Common myeloid progenitor, CD34-positive (primary cell): ENCODE results near the gene RTEL1.

Experiments
- CTCF ChIA-PET: fragments of 350-600 bp; sonication (Branson Sonifier 250); formaldehyde crosslinking; loops from one replicate; lab custom pipeline; 2021; ENCODE audit warnings: antibody characterized with exemption; lab: Charles Lee
- POLR2A ChIA-PET: fragments of 350-600 bp; sonication (Branson Sonifier 250); formaldehyde crosslinking; loops from one replicate; lab custom pipeline; 2021; ENCODE audit warnings: antibody characterized with exemption; lab: Charles Lee
- DNase-seq, 3 donors: peaks; one replicate each; pipeline versions ENCODE4 v3.0.0 to v3.0.0-alpha.2; 2013
- H3K27ac ChIP-seq, 2 experiments: 1 replicate in 1 of 2; 2 replicates in 1 of 2; pipeline ENCODE4 v1.7.0; 2013; ENCODE audit warnings: inconsistent platforms in 2 of 2, low read length in 2 of 2, mild to moderate bottlenecking in 2 of 2, low read depth in 1 of 2, moderate library complexity in 1 of 2; ENCODE audit not compliant: severe bottlenecking in 2 of 2, insufficient read depth in 1 of 2, poor library complexity in 1 of 2
- H3K27me3 ChIP-seq, 5 experiments: replicated peaks in 2 of 5; 1 replicate in 3 of 5; 2 replicates in 2 of 5; pipeline versions ENCODE4 v1.6.1 to v1.7.0; 2013; ENCODE audit warnings: low read length in 4 of 5, mild to moderate bottlenecking in 2 of 5, moderate library complexity in 2 of 5, inconsistent platforms in 1 of 5; ENCODE audit not compliant: insufficient read depth in 5 of 5, control insufficient read depth in 4 of 5
- H3K36me3 ChIP-seq, 4 experiments: 1 replicate in 2 of 4; 2 replicates in 2 of 4; pipeline versions ENCODE4 v1.6.1 to v1.7.0; 2013; ENCODE audit warnings: low read length in 3 of 4, control low read depth in 1 of 4, mild to moderate bottlenecking in 1 of 4; ENCODE audit not compliant: control insufficient read depth in 4 of 4, insufficient read depth in 4 of 4
- H3K4me1 ChIP-seq, 4 experiments: 1 replicate in 3 of 4; 2 replicates in 1 of 4; pipeline versions ENCODE4 v1.6.1 to v1.7.1; 2013; ENCODE audit warnings: low read length in 3 of 4, mild to moderate bottlenecking in 3 of 4, control low read depth in 1 of 4, inconsistent platforms in 1 of 4, moderate library complexity in 1 of 4; ENCODE audit not compliant: control insufficient read depth in 4 of 4, insufficient read depth in 4 of 4; ENCODE audit errors: control extremely low read depth in 1 of 4
- H3K4me3 ChIP-seq, 7 experiments: 1 replicate in 4 of 7; 2 replicates in 3 of 7; pipeline versions ENCODE4 v1.5.1 to v1.7.0; 2013; ENCODE audit warnings: mild to moderate bottlenecking in 7 of 7, low read length in 6 of 7, moderate library complexity in 6 of 7, inconsistent platforms in 2 of 7, low read depth in 2 of 7, control low read depth in 1 of 7; ENCODE audit not compliant: insufficient read depth in 4 of 7, control insufficient read depth in 1 of 7; ENCODE audit errors: extremely low read depth in 1 of 7
- H3K9me3 ChIP-seq, 5 experiments: 1 replicate in 4 of 5; 2 replicates in 1 of 5; pipeline versions ENCODE4 v1.6.1 to v1.7.1; 2013; ENCODE audit warnings: low read length in 4 of 5, mild to moderate bottlenecking in 2 of 5, inconsistent platforms in 1 of 5, low read depth in 1 of 5, moderate library complexity in 1 of 5; ENCODE audit not compliant: control insufficient read depth in 4 of 5, insufficient read depth in 2 of 5; ENCODE audit errors: control extremely low read depth in 1 of 5
- WGBS: methylation state at CpG from one replicate; pipeline ENCODE4 v1.1.5; 2013; ENCODE audit not compliant: insufficient coverage; 5-methylcytosine and 5-hydroxymethylcytosine counted together

The RTEL1 gene

DNA sequence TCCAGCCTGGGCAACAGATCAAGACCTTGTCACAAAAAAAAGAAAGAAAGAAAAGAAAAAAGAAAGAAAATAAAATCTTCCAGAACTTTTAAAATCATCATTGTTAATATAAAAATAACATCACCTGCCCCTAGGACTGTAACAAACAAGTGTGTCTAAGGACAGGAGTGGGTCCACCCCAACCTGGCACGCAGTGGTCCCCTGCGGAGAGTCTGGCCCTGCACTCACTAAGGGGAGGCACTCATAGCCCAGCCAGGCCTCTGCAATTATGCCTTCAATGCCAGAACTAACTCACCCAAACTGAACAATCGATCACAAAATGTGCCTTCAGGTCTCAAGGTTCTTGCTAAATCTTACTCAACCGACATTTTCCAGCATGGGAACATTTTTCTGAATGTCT lies 36.0 kb upstream of the RTEL1 start:
- Histone ChIP-seq H3K9me3 (no peaks in the 10 kb centered on the region), H3K36me3 (peaks cover 5 to 24% (median 16%) of the 10 kb centered on the region in 4 experiments), H3K27me3 (no peaks in the 10 kb centered on the region), H3K27ac (no peak overlapping the region), H3K4me3 (no peak overlapping the region), H3K4me1 (peaks cover 2 to 8% (median 5%) of the 10 kb centered on the region in 4 experiments)
- DNase-seq = no peak
- 96% methylated on average over 3 of the region's 4 CpGs for WGBS
- POLR2A ChIA-PET = no interaction called here
- CTCF ChIA-PET = no interaction called here

- H3K36me3 ChIP-seq = peaks cover 5 to 18% (median 14%) of the 10 kb centered on the region in 4 experiments
- H3K9me3 ChIP-seq = no peaks in the 10 kb centered on the region
- no peak overlapping the region for H3K27ac ChIP-seq
- no peaks in the 10 kb centered on the region for H3K27me3 ChIP-seq
- DNase-seq = no peak
- peaks cover 2 to 10% (median 6%) of the 10 kb centered on the region in 4 experiments for H3K4me1 ChIP-seq
- POLR2A ChIA-PET = no interaction called here
- CTCF ChIA-PET = interaction anchor here (1.8 kb wide), 1 partner anchor 19 kb away, joined by 4 read pairs; no protein-coding TSS in a partner anchor
- 100% methylated on average over 4 of the region's 14 CpGs for WGBS
- no peak overlapping the region for H3K4me3 ChIP-seq
These were observed 35.4 kb upstream of the RTEL1 start for GRCh38 chr20:63622732-63623131.

DNA sequence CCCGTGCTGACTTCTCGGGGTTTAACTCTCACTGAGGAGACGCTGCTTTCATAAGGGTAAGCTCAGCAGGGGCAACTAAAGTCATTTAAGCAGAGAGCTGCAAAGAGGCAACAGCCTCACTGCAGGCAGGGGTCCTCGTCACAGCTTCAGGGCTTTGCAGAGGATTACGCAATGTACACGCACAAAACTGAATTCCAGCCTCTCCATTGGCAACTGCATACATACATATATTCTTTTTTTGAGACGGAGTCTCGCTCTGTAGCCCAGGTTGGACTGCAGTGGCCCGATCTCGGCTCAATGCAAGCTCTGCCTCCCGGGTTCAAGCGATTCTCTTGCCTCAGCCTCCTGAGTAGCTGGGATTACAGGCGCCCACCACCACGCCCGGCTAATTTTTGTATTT lies 33.6 kb upstream of the RTEL1 start:
- POLR2A ChIA-PET = interaction anchor here (0.6 kb wide), 1 partner anchor 18 kb away, joined by 3 read pairs; no protein-coding TSS in a partner anchor
- 92% methylated on average over 13 of the region's 15 CpGs for WGBS

GRCh38 chr20:63625771-63626423 lies 32.2 kb upstream of the RTEL1 start:
- Histone ChIP-seq H3K27ac (peak overlapping the region in 1 of 2 experiments; percentile 66), H3K9me3 (no peaks in the 10 kb centered on the region), H3K36me3 (no peaks in the 10 kb centered on the region), H3K4me3 (peak overlapping the region; percentile 61 to 95 (median 79)), H3K27me3 (no peaks in the 10 kb centered on the region), H3K4me1 (peaks cover 2 to 22% (median 21%) of the 10 kb centered on the region in 4 experiments)
- ChIA-PET CTCF (interaction anchor here (1.2 to 1.8 kb wide), 3 partner anchors 9 to 16 kb away, joined by 3 to 8 read pairs (median 4); no protein-coding TSS in a partner anchor), POLR2A (no interaction called here)
- DNase-seq = peak in 2 of 3 donors; percentile 28 to 69
- 19% methylated on average over 26 of the region's 36 CpGs for WGBS

More for the DNA sequence above, 33.6 kb upstream of the RTEL1 start:
- Histone ChIP-seq H3K27ac (no peak overlapping the region), H3K4me1 (peaks cover 2 to 22% (median 20%) of the 10 kb centered on the region in 4 experiments), H3K4me3 (no peak overlapping the region), H3K9me3 (no peaks in the 10 kb centered on the region), H3K27me3 (no peaks in the 10 kb centered on the region), H3K36me3 (peaks cover 2 to 3% (median 2%) of the 10 kb centered on the region in 4 experiments)
- peak in 1 of 3 donors; percentile 56 for DNase-seq
- CTCF ChIA-PET = interaction anchor here (0.7 to 1.8 kb wide), 4 partner anchors 7 to 57 kb away, joined by 3 to 8 read pairs (median 4); no protein-coding TSS in a partner anchor

DNA sequence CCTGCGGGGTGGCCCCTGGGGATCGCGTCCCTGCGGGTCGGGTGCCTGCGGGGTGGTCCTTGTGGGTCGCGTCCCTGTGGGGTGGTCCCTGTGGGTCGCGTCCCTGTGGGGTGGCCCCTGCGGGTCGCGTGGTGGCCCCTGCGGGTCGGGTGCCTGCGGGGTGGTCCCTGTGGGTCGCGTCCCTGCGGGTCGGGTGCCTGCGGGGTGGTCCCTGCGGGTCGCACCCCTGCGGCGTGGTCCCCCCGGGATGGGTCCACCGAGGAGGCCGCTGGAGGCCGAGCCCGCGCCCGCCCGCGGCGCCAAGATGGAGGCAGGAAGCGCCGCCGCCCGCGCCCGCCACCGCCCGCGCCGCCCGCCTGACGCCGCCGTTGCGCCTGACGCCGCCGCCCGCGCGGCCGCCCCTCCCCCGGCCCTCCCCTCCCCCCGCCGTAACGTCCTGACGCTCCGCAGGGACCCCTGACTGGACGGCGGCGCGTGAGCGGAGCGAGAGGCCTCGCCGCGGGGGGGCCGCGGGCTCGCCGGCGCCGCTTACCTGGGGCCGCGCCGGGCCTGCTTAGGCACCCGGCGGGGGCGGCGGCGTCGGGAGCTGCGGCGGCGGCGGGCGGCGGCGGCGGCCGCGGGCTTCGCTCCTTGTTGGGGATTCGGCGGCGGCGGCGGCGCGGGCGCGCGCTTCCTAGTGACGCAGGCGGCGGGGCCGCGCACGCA lies 31.5 kb upstream of the RTEL1 start, which contains the start of gene GMEB2:
Gene GMEB2, minus strand, starts transcription at position 678 of the 705 bp plus-strand sequence. CDS start 7,704 bp downstream, outside the sequence.
- ChIA-PET POLR2A (interaction anchor here (0.8 to 1.3 kb wide), 3 partner anchors 9 to 15 kb away, joined by 3 to 8 read pairs (median 3); no protein-coding TSS in a partner anchor), CTCF (interaction anchor here (1.6 to 1.8 kb wide), 2 partner anchors 9 to 15 kb away, joined by 4 to 8 read pairs; no protein-coding TSS in a partner anchor)
- peaks cover 2 to 22% (median 21%) of the 10 kb centered on the region in 4 experiments for H3K4me1 ChIP-seq
- H3K36me3 ChIP-seq = no peaks in the 10 kb centered on the region
- no peaks in the 10 kb centered on the region for H3K9me3 ChIP-seq
- H3K4me3 ChIP-seq = peak within 1 kb of the TSS; percentile 64 to 96 (median 79)
- WGBS = 0% methylated on average over 33 of the region's 114 CpGs
- DNase-seq = peak in 1 of 3 donors; percentile 36
- H3K27ac ChIP-seq = peak within 1 kb of the TSS; percentile 64 to 85
- H3K27me3 ChIP-seq = no peaks in the 10 kb centered on the region

GRCh38 chr20:63627129-63627750 lies 30.9 kb upstream of the RTEL1 start:
- Histone ChIP-seq H3K36me3 (no peaks in the 10 kb centered on the region), H3K27ac (peak overlapping the region; percentile 64 to 85), H3K4me3 (peak overlapping the region; percentile 64 to 96 (median 79)), H3K9me3 (no peaks in the 10 kb centered on the region), H3K4me1 (peaks cover 2 to 22% (median 21%) of the 10 kb centered on the region in 4 experiments), H3K27me3 (no peaks in the 10 kb centered on the region)
- CTCF ChIA-PET = no interaction called here
- POLR2A ChIA-PET = interaction anchor here (0.8 to 1.5 kb wide), 4 partner anchors 8 to 25 kb away, joined by 3 to 8 read pairs (median 3); no protein-coding TSS in a partner anchor
- 0% methylated on average over 62 of the region's 68 CpGs for WGBS
- DNase-seq = peak; percentile 94 to 97 (median 97)
